WTC11 (cell line): Measurements from ENCODE around the gene ZCCHC8. TPM values are rescaled to one million over a fixed set of nuclear protein-coding genes. Genes with fewer than 3 reads are reported as not detected.
A peak's percentile ranks its signal among the peaks of the same experiment; 100 is the strongest.

Experiments used
- ATAC-seq: fragments of 200-7000 bp; cut with Tn5 transposase; 2 replicates; pipeline ENCODE4 v1.10.0; 2021; ENCODE audit warnings: mild to moderate bottlenecking, moderate library complexity
- CTCF ChIA-PET: fragments of 300-600 bp; sonication (Branson Sonifier 250); formaldehyde crosslinking; loops from one replicate; lab custom pipeline; 2021; ENCODE audit warnings: antibody characterized with exemption; lab: Charles Lee
- POLR2A ChIA-PET: fragments of 350-600 bp; sonication (Branson Sonifier 250); formaldehyde crosslinking; loops from one replicate; lab custom pipeline; 2021; ENCODE audit warnings: antibody characterized with exemption; lab: Charles Lee
- DNase-seq: peaks from one replicate; pipeline ENCODE4 v3.0.0; 2021; ENCODE audit warnings: low spot score
- H3K27ac Mint-ChIP-seq: 2 replicates; pipeline ENCODE4 v1.8.0; 2021; ENCODE audit warnings: mixed read lengths
- H3K27me3 Mint-ChIP-seq: 2 replicates; pipeline ENCODE4 v1.8.0; 2021; ENCODE audit warnings: low read depth, mild to moderate bottlenecking, moderate library complexity, mixed read lengths
- H3K36me3 Mint-ChIP-seq: 2 replicates; pipeline ENCODE4 v1.8.0; 2021; ENCODE audit warnings: mixed read lengths
- H3K4me1 Mint-ChIP-seq: 2 replicates; pipeline ENCODE4 v1.8.0; 2022; ENCODE audit warnings: mixed read lengths
- H3K4me3 Mint-ChIP-seq: 2 replicates; pipeline ENCODE4 v1.8.0; 2021; ENCODE audit warnings: mild to moderate bottlenecking, moderate library complexity, mixed read lengths
- H3K9me3 Mint-ChIP-seq: 2 replicates; pipeline ENCODE4 v1.8.0; 2021; ENCODE audit warnings: mixed read lengths
- CDX4 ChIP-seq: fragments of 250-450 bp; sonication (Bioruptor Pico); IDR thresholded peaks from 2 replicates; pipeline ENCODE4 v1.9.0; 2021; ENCODE audit warnings: moderate library complexity, mild to moderate bottlenecking, inconsistent platforms, borderline replicate concordance
- EMX1 ChIP-seq: fragments of 250-450 bp; sonication (Bioruptor Pico); IDR thresholded peaks from 2 replicates; pipeline ENCODE4 v1.8.0; 2021; ENCODE audit warnings: mild to moderate bottlenecking
- GRHL2 ChIP-seq: fragments of 250-450 bp; sonication (Bioruptor Pico); IDR thresholded peaks from 2 replicates; pipeline ENCODE4 v1.8.0; 2022; ENCODE audit warnings: mild to moderate bottlenecking, moderate library complexity; ENCODE audit not compliant: insufficient replicate concordance, severe bottlenecking
- HMGXB4 ChIP-seq: sonication (generic); formaldehyde crosslinking; IDR thresholded peaks from 2 replicates; pipeline ENCODE4 v1.8.1; 2023; ENCODE audit warnings: mild to moderate bottlenecking, moderate library complexity, missing genetic modification reagents
- JAZF1 ChIP-seq: fragments of 250-450 bp; sonication (Bioruptor Pico); IDR thresholded peaks from 2 replicates; pipeline ENCODE4 v1.9.0; 2021; ENCODE audit warnings: moderate library complexity, mild to moderate bottlenecking, inconsistent platforms
- KAT7 ChIP-seq: sonication (generic); formaldehyde crosslinking; IDR thresholded peaks from 2 replicates; pipeline ENCODE4 v1.8.1; 2023; ENCODE audit warnings: missing genetic modification reagents, mild to moderate bottlenecking, borderline replicate concordance
- MXD4 ChIP-seq: fragments of 250-450 bp; sonication (Bioruptor Pico); IDR thresholded peaks from 2 replicates; pipeline ENCODE4 v1.8.0; 2021; ENCODE audit warnings: mild to moderate bottlenecking, moderate library complexity, borderline replicate concordance
- NFE2L1 ChIP-seq: sonication (generic); formaldehyde crosslinking; IDR thresholded peaks from 2 replicates; pipeline ENCODE4 v1.8.1; 2023; ENCODE audit warnings: missing genetic modification reagents
- NR1H2 ChIP-seq: sonication (generic); formaldehyde crosslinking; IDR thresholded peaks from 2 replicates; pipeline ENCODE4 v1.9.0; 2021; ENCODE audit warnings: mild to moderate bottlenecking, moderate library complexity, missing genetic modification reagents
- NR2C2 ChIP-seq: sonication (generic); formaldehyde crosslinking; IDR thresholded peaks from 2 replicates; pipeline ENCODE4 v1.8.0; 2022; ENCODE audit warnings: mild to moderate bottlenecking, missing genetic modification reagents
- PRDM15 ChIP-seq: sonication (generic); formaldehyde crosslinking; IDR thresholded peaks from 2 replicates; pipeline ENCODE4 v1.8.0; 2022; ENCODE audit warnings: missing genetic modification reagents
- PRRX2 ChIP-seq: fragments of 250-450 bp; sonication (Bioruptor Pico); IDR thresholded peaks from 2 replicates; pipeline ENCODE4 v1.8.0; 2021; ENCODE audit warnings: mild to moderate bottlenecking
- RORB ChIP-seq: fragments of 250-450 bp; sonication (Bioruptor Pico); IDR thresholded peaks from 2 replicates; pipeline ENCODE4 v1.9.0; 2021; ENCODE audit warnings: mild to moderate bottlenecking
- SMAD4 ChIP-seq: sonication (generic); formaldehyde crosslinking; IDR thresholded peaks from 2 replicates; pipeline ENCODE4 v1.8.0; 2022; ENCODE audit warnings: mild to moderate bottlenecking, missing genetic modification reagents
- ZBTB43 ChIP-seq: sonication (generic); formaldehyde crosslinking; IDR thresholded peaks from 2 replicates; pipeline ENCODE4 v1.8.1; 2023; ENCODE audit warnings: mild to moderate bottlenecking, missing genetic modification reagents
- ZNF138 ChIP-seq: sonication (generic); formaldehyde crosslinking; conservative IDR thresholded peaks from 2 replicates; pipeline ENCODE4 v1.8.1; 2022; ENCODE audit warnings: mild to moderate bottlenecking, moderate library complexity, missing genetic modification reagents
- ZNF263 ChIP-seq: sonication (generic); formaldehyde crosslinking; IDR thresholded peaks from 2 replicates; pipeline ENCODE4 v1.8.1; 2022; ENCODE audit warnings: low read depth, mild to moderate bottlenecking, moderate library complexity, missing genetic modification reagents
- ZNF317 ChIP-seq: sonication (generic); formaldehyde crosslinking; IDR thresholded peaks from 2 replicates; pipeline ENCODE4 v1.8.1; 2023; ENCODE audit warnings: low read depth, mild to moderate bottlenecking, moderate library complexity, missing genetic modification reagents, borderline replicate concordance
- total RNA-seq: library from RNA; stranded (reverse); gene quantifications from 3 replicates; pipeline ENCODE4 v1.2.3, GENCODE V29; 2021

Gene ZCCHC8
- total RNA-seq, 1 experiment from 2014 or later: 28.4 TPM

- Mint-ChIP-seq H3K9me3 (no peaks in the 10 kb centered on the region), H3K27ac (peak overlapping the region; percentile 53; the same call in 1 of the 2 replicates), H3K27me3 (no peaks in the 10 kb centered on the region), H3K4me1 (no peaks in the 10 kb centered on the region), H3K36me3 (peaks cover 86% of the 10 kb centered on the region), H3K4me3 (no peak overlapping the region)
- ATAC-seq (no peak), DNase-seq (no peak)
- ChIA-PET CTCF (no interaction called here), POLR2A (no interaction called here)
- TF ChIP-seq CDX4 (CRISPR knock-in tag): no peak
- TF ChIP-seq EMX1 (CRISPR knock-in tag): 0 out of 2 replicates have a peak, but pooled peaks have one; percentile 67
- TF ChIP-seq, all 79 proteins: peak for 1
Measured at GRCh38 chr12:122517877-122518276, 17.1 kb upstream of the ZCCHC8 start.

GRCh38 chr12:122516544-122517361 lies 16.0 kb upstream of the ZCCHC8 start:
- CTCF ChIA-PET: no interaction called here
- no peak overlapping the region for H3K27ac Mint-ChIP-seq
- ATAC-seq (no peak), DNase-seq (no peak)
- H3K27me3 Mint-ChIP-seq: no peaks in the 10 kb centered on the region
- TF ChIP-seq GRHL2 (CRISPR knock-in tag): no peak
- TF ChIP-seq MXD4 (CRISPR knock-in tag): no peak
- TF ChIP-seq NFE2L1: no peak
- no peak for TF ChIP-seq SMAD4 (CRISPR knock-in tag)
- no peak for TF ChIP-seq PRDM15 (CRISPR knock-in tag)
- TF ChIP-seq ZNF317 (CRISPR knock-in tag): no peak
- H3K9me3 Mint-ChIP-seq: no peaks in the 10 kb centered on the region
- POLR2A ChIA-PET: no interaction called here
- peaks cover 92% of the 10 kb centered on the region for H3K36me3 Mint-ChIP-seq
- H3K4me3 Mint-ChIP-seq: no peak overlapping the region
- no peaks in the 10 kb centered on the region for H3K4me1 Mint-ChIP-seq

GRCh38 chr12:122515275-122515674 lies 14.5 kb upstream of the ZCCHC8 start:
- Mint-ChIP-seq H3K36me3 (peaks cover 93% of the 10 kb centered on the region), H3K27ac (no peak overlapping the region), H3K4me1 (no peaks in the 10 kb centered on the region), H3K4me3 (no peak overlapping the region), H3K27me3 (no peaks in the 10 kb centered on the region), H3K9me3 (no peaks in the 10 kb centered on the region)
- TF ChIP-seq PRRX2 (CRISPR knock-in tag) (no peak), NR1H2 (CRISPR knock-in tag) (no peak), RORB (CRISPR knock-in tag) (no peak), HMGXB4 (CRISPR knock-in tag) (no peak), JAZF1 (CRISPR knock-in tag) (no peak), KAT7 (CRISPR knock-in tag) (no peak), ZNF138 (CRISPR knock-in tag) (no peak), ZNF263 (CRISPR knock-in tag) (no peak), NR2C2 (CRISPR knock-in tag) (no peak), ZBTB43 (CRISPR knock-in tag) (no peak)
- ATAC-seq: no peak
- DNase-seq: no peak
- ChIA-PET POLR2A (no interaction called here), CTCF (no interaction called here)
